ENCODE results near the gene GRIK2. TPM values are rescaled to one million over a fixed set of nuclear protein-coding genes. Genes with fewer than 3 reads are reported as not detected.

GRIK2 gene
- total and polyA plus RNA-seq, 2 of the 4 experiments (the other 2 are of a cell fraction), result 8.2 to 15.2 TPM

- DNase-seq (no peak), ATAC-seq (ENCODE audit: low read depth) (no peak)
- no peak overlapping the region for H2AK9ac ChIP-seq (replicated peaks; ENCODE audit: low read depth, low read length, poor library complexity)
- dilution Hi-C loops (cut with HindIII; ENCODE audit: low sequenced_read_pairs, unreplicated experiment) (no loop called here), intact Hi-C loops (cut with micrococcal nuclease) (no loop called here), in situ Hi-C loops (cut with MboI; ENCODE audit: low sequenced_read_pairs) (no loop called here)
- peak overlapping the region; percentile 26 for H2BK5ac ChIP-seq (ENCODE audit: low read depth, low read length, poor library complexity, severe bottlenecking)
- no peak overlapping the region for H2AK5ac ChIP-seq (ENCODE audit: low read depth, low read length)
- no peak overlapping the region for H3K56ac ChIP-seq (ENCODE audit: extremely low read depth, insufficient read depth, low read length)
- H4K91ac ChIP-seq (ENCODE audit: insufficient read depth, low read depth, low read length), result no peak overlapping the region; the same call in 1 of the 2 replicates
- H3K14ac ChIP-seq (replicated peaks; ENCODE audit: low read depth, low read length), result no peak overlapping the region
- H3K27me3 ChIP-seq (ENCODE audit: control insufficient read depth, insufficient read depth, low read length), result no peaks in the 10 kb centered on the region
- POLR2A ChIA-PET (ENCODE audit: unreplicated experiment), result no interaction called here
- H4K20me1 ChIP-seq (ENCODE audit: insufficient read depth, low read length), result no peaks in the 10 kb centered on the region
- no TSS peak for BruUV-seq (replicated peaks)
- no peaks in the 10 kb centered on the region for H3K79me1 ChIP-seq (ENCODE audit: low read depth in 1 of 2, low read length in 2 of 2)
- no peak overlapping the region for H3K9ac ChIP-seq (ENCODE audit: low read depth, low read length)
- H4K5ac ChIP-seq (ENCODE audit: low read depth, low read length), result peak overlapping the region; percentile 38; the same call in 1 of the 2 replicates
- H3K4ac ChIP-seq (ENCODE audit: low read depth, low read length), result peak overlapping the region; percentile 10; the same call in 1 of the 2 replicates
- peak overlapping the region; percentile 40; the same call in 1 of the 3 replicates for H2BK15ac ChIP-seq (ENCODE audit: low read depth, low read length)
- no peak for TF ChIP-seq POLR2A (IDR thresholded peaks at IDR 0.05; ENCODE audit: low read depth, low read length)
- TF ChIP-seq MAFK (IDR thresholded peaks at IDR 0.05; ENCODE audit: low read depth, low read length), result no peak
- no peak for TF ChIP-seq FOS (IDR thresholded peaks at IDR 0.05; ENCODE audit: low read depth, low read length)
- no peak for TF ChIP-seq CTCF (conservative IDR thresholded peaks at IDR 0.05; ENCODE audit: low read depth, low read length)
- H3K23ac ChIP-seq (ENCODE audit: low read depth, low read length), result no peak overlapping the region
- H2BK120ac ChIP-seq (ENCODE audit: low read depth, low read length), result peak overlapping the region; percentile 32
- no peak overlapping the region for H2BK20ac ChIP-seq (ENCODE audit: low read depth, low read length)
- CTCF ChIA-PET, result interaction anchor here (0.6 kb wide), 1 partner anchor 30 kb away, joined by 4 read pairs; no protein-coding TSS in a partner anchor
- no peaks in the 10 kb centered on the region for H3K9me3 ChIP-seq (ENCODE audit: control insufficient read depth, insufficient read depth, low read length)
- H3K9me1 ChIP-seq (ENCODE audit: insufficient read depth, low read length), result no peaks in the 10 kb centered on the region
- no peak overlapping the region for H4K8ac ChIP-seq (ENCODE audit: low read depth in 2 of 2, low read length in 2 of 2)
- H3K4me2 ChIP-seq (ENCODE audit: low read depth, low read length), result no peak overlapping the region
- no peaks in the 10 kb centered on the region for H3K36me3 ChIP-seq (ENCODE audit: control insufficient read depth, insufficient read depth, low read length)
- H3K27ac ChIP-seq (ENCODE audit: insufficient read depth, low read length), result no peak overlapping the region
- H2AFZ ChIP-seq (replicated peaks; ENCODE audit: low read length, poor library complexity), result no peak overlapping the region
- no peak overlapping the region for H3K4me3 ChIP-seq (ENCODE audit: insufficient read depth, low read depth, low read length)
- peaks cover 2% of the 10 kb centered on the region; the same call in 1 of the 2 replicates for H3K4me1 ChIP-seq (ENCODE audit: control insufficient read depth, insufficient read depth, low read length)
- H3K18ac ChIP-seq (ENCODE audit: low read depth, low read length), result peak overlapping the region; percentile 23; the same call in 1 of the 2 replicates
Measured at GRCh38 chr6:101716810-101717209, 323.3 kb downstream of the GRIK2 start.

Data from IMR-90 (cell line).